Measurements from ENCODE around the gene IL1RAPL2. TPM values are rescaled to one million over a fixed set of nuclear protein-coding genes. Genes with fewer than 3 reads are reported as not detected.
"Not testable (repeated sequence)": the region's sequence is repeated elsewhere in the genome, so short reads cannot be mapped to it uniquely, and the experiment has no call there.

The IL1RAPL2 gene
- total RNA-seq, 2 experiments from 2014 or later = not detected

DNA sequence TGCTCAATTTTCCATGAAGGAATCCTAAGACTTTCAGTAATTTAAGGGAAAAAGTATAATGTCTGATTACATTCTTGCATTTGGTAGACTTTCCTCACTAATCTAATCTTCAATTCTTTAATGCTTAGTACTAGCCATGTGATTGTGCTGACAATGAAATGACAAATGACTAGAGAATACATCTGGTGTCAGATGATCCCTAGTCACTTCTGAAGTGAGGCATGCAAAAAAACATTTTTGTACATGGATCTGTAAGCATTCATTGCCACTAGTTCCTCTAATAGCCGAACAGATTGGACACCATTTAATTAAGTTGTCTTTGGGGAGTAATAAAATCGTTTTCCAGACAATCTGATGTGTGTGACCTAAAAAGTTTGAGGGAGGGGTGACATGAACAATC lies 1193.6 kb downstream of the IL1RAPL2 start:
- Mint-ChIP-seq H3K4me1 (no peaks in the 10 kb centered on the region), H3K36me3 (no peaks in the 10 kb centered on the region), H3K27me3 (no peaks in the 10 kb centered on the region), H3K27ac (no peak overlapping the region), H3K4me3 (no peak overlapping the region), H3K9me3 (ENCODE audit: low read depth) (peaks cover 2% of the 10 kb centered on the region)
- ATAC-seq (no peak), DNase-seq (no peak)
- CTCF ChIA-PET = no interaction called here

DNA sequence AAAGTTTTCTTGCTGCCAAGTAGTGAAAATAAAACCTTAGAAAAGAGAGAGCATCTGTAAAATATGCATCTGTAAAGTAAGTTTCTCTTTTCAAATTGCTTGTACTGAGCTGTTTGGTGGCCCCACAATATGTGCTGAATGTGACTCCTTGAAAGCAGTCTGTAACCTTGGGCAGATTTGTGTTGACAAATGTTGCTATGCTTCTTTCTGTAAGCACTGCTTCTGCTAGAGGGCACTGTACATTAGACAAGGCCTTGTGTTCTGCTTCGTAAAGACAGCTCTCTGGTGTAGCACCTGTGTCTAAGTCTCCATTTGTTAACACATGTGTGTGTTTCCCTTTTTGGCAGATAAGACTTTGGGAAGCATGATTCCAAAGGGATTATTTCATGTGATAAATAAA lies 1199.7 kb downstream of the IL1RAPL2 start:
- DNase-seq (no peak), ATAC-seq (no peak)
- H3K27me3 Mint-ChIP-seq = no peaks in the 10 kb centered on the region
- H3K4me1 Mint-ChIP-seq = no peaks in the 10 kb centered on the region
- peaks cover 2% of the 10 kb centered on the region for H3K9me3 Mint-ChIP-seq (ENCODE audit: low read depth)
- no peaks in the 10 kb centered on the region for H3K36me3 Mint-ChIP-seq
- H3K27ac Mint-ChIP-seq = no peak overlapping the region
- CTCF ChIA-PET = no interaction called here
- no peak overlapping the region for H3K4me3 Mint-ChIP-seq

DNA sequence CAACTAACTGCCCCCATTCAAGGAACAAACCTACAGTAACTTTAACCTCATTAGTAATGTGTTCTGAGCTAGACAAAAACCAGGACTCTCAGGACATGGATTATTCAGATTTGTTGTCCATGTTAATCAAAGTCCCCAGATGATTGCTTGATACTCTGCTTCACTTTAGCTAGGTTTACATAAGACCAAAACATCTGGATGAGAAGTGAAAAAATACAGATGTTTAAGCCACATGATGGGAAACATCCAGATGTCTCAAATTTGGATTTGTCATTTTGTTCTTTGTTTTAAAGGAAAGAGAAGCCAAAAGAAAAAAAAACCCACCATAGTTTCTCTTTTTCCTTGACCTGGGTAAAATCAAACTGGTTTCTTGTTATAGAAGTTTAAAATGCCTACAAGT lies 1207.8 kb downstream of the IL1RAPL2 start:
- Mint-ChIP-seq H3K27ac (no peak overlapping the region), H3K27me3 (no peaks in the 10 kb centered on the region), H3K4me3 (no peak overlapping the region), H3K4me1 (no peaks in the 10 kb centered on the region), H3K36me3 (no peaks in the 10 kb centered on the region), H3K9me3 (ENCODE audit: low read depth) (no peaks in the 10 kb centered on the region)
- DNase-seq (no peak), ATAC-seq (no peak)
- CTCF ChIA-PET = no interaction called here

DNA sequence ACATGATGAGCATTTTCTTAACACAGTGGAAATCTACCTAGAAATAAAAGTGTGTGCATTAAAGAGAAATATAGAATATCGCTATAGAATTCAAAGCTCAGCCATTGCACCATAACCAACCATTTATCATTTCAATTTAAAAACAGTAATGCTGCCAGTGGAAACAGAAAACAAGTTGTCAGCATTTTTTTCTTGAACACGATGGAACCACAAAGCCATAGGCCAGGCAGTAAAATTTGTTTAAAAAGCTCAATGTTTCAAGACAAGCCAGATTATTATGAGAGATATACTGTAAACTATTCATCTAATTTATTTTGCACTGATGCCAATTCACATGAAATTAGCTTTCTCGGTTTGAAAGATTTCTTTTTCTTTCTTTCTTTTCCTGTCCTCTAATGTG lies 1209.7 kb downstream of the IL1RAPL2 start:
- Mint-ChIP-seq H3K27me3 (no peaks in the 10 kb centered on the region), H3K27ac (no peak overlapping the region), H3K4me3 (no peak overlapping the region), H3K4me1 (no peaks in the 10 kb centered on the region), H3K36me3 (no peaks in the 10 kb centered on the region), H3K9me3 (ENCODE audit: low read depth) (no peaks in the 10 kb centered on the region)
- ATAC-seq (no peak), DNase-seq (no peak)
- CTCF ChIA-PET = no interaction called here

DNA sequence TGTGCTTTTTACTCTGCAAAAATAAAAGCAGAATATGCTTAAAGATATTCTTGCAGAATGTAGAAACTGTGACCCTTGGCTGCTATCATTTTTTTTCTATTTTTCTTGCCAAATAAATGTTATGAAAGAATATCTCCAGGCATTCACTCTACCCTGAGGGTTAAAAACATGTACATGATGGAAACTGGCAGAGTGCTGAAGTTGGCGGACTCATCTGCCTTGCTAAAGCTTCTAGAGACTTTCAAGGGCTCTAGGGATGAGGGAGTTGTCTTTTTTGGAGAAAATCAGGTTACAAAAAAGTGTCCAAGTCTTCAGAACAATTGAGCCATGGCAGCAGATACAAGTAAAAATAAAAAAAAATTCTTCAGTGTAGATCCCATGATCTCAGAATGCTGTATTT lies 1215.8 kb downstream of the IL1RAPL2 start:
- CTCF ChIA-PET = no interaction called here
- H3K27ac Mint-ChIP-seq = no peak overlapping the region
- no peaks in the 10 kb centered on the region for H3K4me1 Mint-ChIP-seq
- H3K27me3 Mint-ChIP-seq = no peaks in the 10 kb centered on the region
- DNase-seq = no peak
- no peak overlapping the region for H3K4me3 Mint-ChIP-seq
- H3K9me3 Mint-ChIP-seq (ENCODE audit: low read depth) = no peaks in the 10 kb centered on the region
- no peak for ATAC-seq
- no peaks in the 10 kb centered on the region for H3K36me3 Mint-ChIP-seq

DNA sequence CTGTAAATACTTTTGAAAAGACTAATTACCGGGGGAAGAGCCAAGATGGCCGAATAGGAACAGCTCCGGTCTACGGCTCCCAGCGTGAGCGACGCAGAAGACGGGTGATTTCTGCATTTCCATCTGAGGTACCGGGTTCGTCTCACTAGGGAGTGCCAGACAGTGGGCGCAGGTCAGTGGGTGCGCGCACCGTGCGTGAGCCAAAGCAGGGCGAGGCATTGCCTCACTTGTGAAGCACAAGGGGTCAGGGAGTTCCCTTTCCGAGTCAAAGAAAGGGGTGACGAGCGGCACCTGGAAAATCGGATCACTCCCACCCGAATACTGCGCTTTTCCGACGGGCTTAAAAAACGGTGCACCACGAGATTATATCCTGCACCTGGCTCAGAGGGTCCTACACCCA lies 1230.9 kb downstream of the IL1RAPL2 start:
- H3K9me3 Mint-ChIP-seq (ENCODE audit: low read depth); H3K36me3 Mint-ChIP-seq; H3K27me3 Mint-ChIP-seq; H3K27ac Mint-ChIP-seq; CTCF ChIA-PET; H3K4me3 Mint-ChIP-seq; DNase-seq; ATAC-seq; H3K4me1 Mint-ChIP-seq: not testable (repeated sequence)

DNA sequence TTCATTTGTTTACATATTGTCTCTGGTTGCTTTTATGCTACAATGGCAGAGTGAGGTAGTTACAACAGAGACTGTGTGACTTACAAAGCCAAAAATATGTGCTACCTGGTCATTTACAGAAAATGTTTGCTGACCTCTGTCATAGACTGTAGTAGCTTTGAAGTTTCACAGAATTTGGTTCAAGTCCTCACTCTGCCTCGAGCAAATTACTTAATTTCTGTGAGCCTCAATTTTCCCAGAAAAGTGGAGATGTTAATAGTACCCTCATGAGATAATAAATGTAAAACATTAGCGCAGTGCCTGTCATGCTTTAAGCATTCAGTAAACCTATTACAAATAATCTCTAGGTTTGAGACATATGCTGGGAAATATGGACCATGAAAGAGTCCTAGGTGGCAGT lies 1237.9 kb downstream of the IL1RAPL2 start:
- Mint-ChIP-seq H3K27me3 (no peaks in the 10 kb centered on the region), H3K36me3 (no peaks in the 10 kb centered on the region), H3K27ac (no peak overlapping the region), H3K4me3 (no peak overlapping the region), H3K9me3 (ENCODE audit: low read depth) (peaks cover 2% of the 10 kb centered on the region), H3K4me1 (no peaks in the 10 kb centered on the region)
- CTCF ChIA-PET = no interaction called here
- ATAC-seq = no peak
- no peak for DNase-seq

DNA sequence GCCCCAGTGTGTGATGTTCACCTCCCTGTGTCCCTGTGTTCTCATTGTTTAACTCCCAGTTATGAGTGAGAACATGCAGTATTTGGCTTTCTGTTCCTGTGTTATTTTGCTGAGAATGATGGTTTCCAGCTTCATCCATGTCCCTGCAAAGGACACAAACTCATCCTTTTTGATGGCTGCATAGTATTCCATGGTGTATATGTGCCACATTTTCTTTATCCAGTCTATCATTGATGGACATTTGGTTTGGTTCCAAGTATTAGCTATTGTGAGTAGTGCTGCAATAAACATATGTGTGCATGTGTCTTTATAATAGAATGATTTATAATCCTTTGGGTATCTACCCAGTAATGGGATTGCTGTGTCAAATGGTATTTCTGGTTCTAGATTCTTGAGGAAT lies 1239.7 kb downstream of the IL1RAPL2 start:
- H3K4me3 Mint-ChIP-seq; H3K27me3 Mint-ChIP-seq; H3K27ac Mint-ChIP-seq; ATAC-seq; H3K4me1 Mint-ChIP-seq; H3K9me3 Mint-ChIP-seq (ENCODE audit: low read depth); CTCF ChIA-PET; H3K36me3 Mint-ChIP-seq; DNase-seq: not testable (repeated sequence)

DNA sequence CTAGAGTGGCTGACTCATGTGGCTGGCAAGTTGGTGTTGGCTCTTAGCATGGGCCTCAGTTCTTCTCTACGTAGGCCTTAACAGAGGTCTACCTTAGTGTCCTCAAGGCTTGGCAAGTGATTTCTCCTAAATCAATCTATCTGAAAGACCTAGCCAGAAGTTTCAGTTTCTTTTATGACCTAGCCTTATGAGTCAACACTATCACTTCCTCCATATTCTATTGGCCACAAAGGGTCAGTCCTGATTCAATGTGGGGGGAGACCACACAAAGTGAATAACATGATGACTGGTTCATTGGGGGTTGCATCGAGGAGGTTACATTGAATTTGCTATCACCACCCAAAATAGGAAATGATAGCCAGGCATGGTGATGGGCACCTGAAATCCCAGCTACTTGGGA lies 1250.5 kb downstream of the IL1RAPL2 start:
- Mint-ChIP-seq H3K9me3 (ENCODE audit: low read depth) (no peaks in the 10 kb centered on the region), H3K27ac (no peak overlapping the region), H3K4me1 (no peaks in the 10 kb centered on the region), H3K27me3 (peaks cover 12% of the 10 kb centered on the region), H3K36me3 (no peaks in the 10 kb centered on the region), H3K4me3 (no peak overlapping the region)
- ATAC-seq = no peak
- DNase-seq = no peak
- CTCF ChIA-PET = no interaction called here

All from activated CD8-positive, alpha-beta memory T cell treated with anti-CD3 and anti-CD28 coated beads, Interleukin-2, amount 10 ng/mL, durations not matched to agents 7 days and 5 days (primary cell).